Naive thymus-derived CD4-positive, alpha-beta T cell (primary cell): Measurements from ENCODE around the gene GRPR. TPM values are rescaled to one million over a fixed set of nuclear protein-coding genes. Genes with fewer than 3 reads are reported as not detected.

Experiments used
- ATAC-seq: fragments of 150-1000 bp; cut with Tn5 transposase; 2 replicates; pipeline ENCODE4 v1.10.0; 2021; ENCODE audit warnings: mild to moderate bottlenecking, moderate library complexity
- CTCF ChIA-PET: fragments of 350-600 bp; sonication (Branson Sonifier 250); formaldehyde crosslinking; loops from one replicate; lab custom pipeline; 2021; ENCODE audit warnings: antibody characterized with exemption; lab: Charles Lee
- POLR2A ChIA-PET: fragments of 350-600 bp; sonication (Branson Sonifier 250); formaldehyde crosslinking; loops from one replicate; lab custom pipeline; 2021; ENCODE audit warnings: antibody characterized with exemption, inconsistent platforms; lab: Charles Lee
- DNase-seq, 9 donors: peaks; one replicate each; pipeline versions ENCODE4 v3.0.0 to v3.0.0-alpha.2; 2020 to 2022; ENCODE audit warnings: mixed read lengths in 1 of 9
- H3K27ac ChIP-seq: one replicate; pipeline ENCODE4 v1.7.0; 2013; ENCODE audit warnings: mild to moderate bottlenecking, low read depth, low read length, moderate library complexity
- H3K27me3 ChIP-seq, 2 donors: one replicate each; pipeline ENCODE4 v1.7.0; 2013; ENCODE audit warnings: low read length in 2 of 2, mild to moderate bottlenecking in 2 of 2, moderate library complexity in 2 of 2; ENCODE audit not compliant: control insufficient read depth in 2 of 2, insufficient read depth in 2 of 2
- H3K36me3 ChIP-seq, 3 experiments: 1 replicate in 2 of 3; 2 replicates in 1 of 3; pipeline ENCODE4 v1.7.0; 2013; ENCODE audit warnings: low read length in 3 of 3, mild to moderate bottlenecking in 3 of 3, moderate library complexity in 1 of 3; ENCODE audit not compliant: insufficient read depth in 3 of 3, control insufficient read depth in 2 of 3
- H3K4me1 ChIP-seq, 2 donors: one replicate each; pipeline ENCODE4 v1.7.0; 2013; ENCODE audit warnings: low read length in 2 of 2, mild to moderate bottlenecking in 2 of 2, moderate library complexity in 1 of 2; ENCODE audit not compliant: control insufficient read depth in 2 of 2, insufficient read depth in 2 of 2
- H3K4me3 ChIP-seq: 2 replicates; pipeline ENCODE4 v1.7.0; 2013; ENCODE audit warnings: mild to moderate bottlenecking, low read length
- H3K9me3 ChIP-seq, 3 experiments: 1 replicate in 2 of 3; 2 replicates in 1 of 3; pipeline ENCODE4 v1.7.0; 2013; ENCODE audit warnings: low read length in 3 of 3; ENCODE audit not compliant: control insufficient read depth in 2 of 3
- H3K27ac Mint-ChIP-seq, 9 donors: one replicate each; pipeline ENCODE4 v1.8.0; 2020 to 2022; ENCODE audit warnings: mixed read lengths in 9 of 9, mild to moderate bottlenecking in 8 of 9, moderate library complexity in 5 of 9, inconsistent platforms in 2 of 9
- H3K27me3 Mint-ChIP-seq, 5 donors: one replicate each; pipeline ENCODE4 v1.8.0; 2021 to 2022; ENCODE audit warnings: mixed read lengths in 5 of 5, mild to moderate bottlenecking in 1 of 5
- H3K36me3 Mint-ChIP-seq, 5 donors: one replicate each; pipeline ENCODE4 v1.8.0; 2020 to 2022; ENCODE audit warnings: mixed read lengths in 5 of 5, mild to moderate bottlenecking in 3 of 5, inconsistent platforms in 1 of 5
- H3K4me1 Mint-ChIP-seq, 7 donors: one replicate each; pipeline ENCODE4 v1.8.0; 2020 to 2022; ENCODE audit warnings: mixed read lengths in 7 of 7, mild to moderate bottlenecking in 3 of 7, inconsistent platforms in 1 of 7
- H3K4me3 Mint-ChIP-seq, 10 donors: one replicate each; pipeline ENCODE4 v1.8.0; 2020 to 2022; ENCODE audit warnings: mild to moderate bottlenecking in 10 of 10, mixed read lengths in 10 of 10, moderate library complexity in 6 of 10, inconsistent platforms in 2 of 10
- H3K9me3 Mint-ChIP-seq, 11 donors: one replicate each; pipeline ENCODE4 v1.8.0; 2020 to 2022; ENCODE audit warnings: mixed read lengths in 11 of 11, mild to moderate bottlenecking in 4 of 11, inconsistent platforms in 1 of 11, moderate library complexity in 1 of 11
- intact Hi-C, 2 donors: fragments of 100-400 bp; cut with micrococcal nuclease; formaldehyde crosslinking; loops; one replicate each; pipeline ENCODE4 v1.15.1; 2023
- polyA plus RNA-seq, 2 donors: library from polyadenylated mRNA; unstranded; fragments of 300-500 nt; fragmentation: Illumina TruSeq; gene quantifications; one replicate each; pipeline ENCODE4 v1.2.3, GENCODE V29; 2021
- total RNA-seq, 6 experiments: library from RNA in 5 of 6; stranded (reverse) in 5 of 6; gene quantifications; 1 replicate in 5 of 6; 2 replicates in 1 of 6; pipeline ENCODE4 v1.2.3 and lab custom pipeline; 2021 to 2026

The GRPR gene
- total and polyA plus RNA-seq, 7 experiments from 2014 or later, result 0.16 to 0.51 (median 0.24) TPM; not detected in 4

DNA sequence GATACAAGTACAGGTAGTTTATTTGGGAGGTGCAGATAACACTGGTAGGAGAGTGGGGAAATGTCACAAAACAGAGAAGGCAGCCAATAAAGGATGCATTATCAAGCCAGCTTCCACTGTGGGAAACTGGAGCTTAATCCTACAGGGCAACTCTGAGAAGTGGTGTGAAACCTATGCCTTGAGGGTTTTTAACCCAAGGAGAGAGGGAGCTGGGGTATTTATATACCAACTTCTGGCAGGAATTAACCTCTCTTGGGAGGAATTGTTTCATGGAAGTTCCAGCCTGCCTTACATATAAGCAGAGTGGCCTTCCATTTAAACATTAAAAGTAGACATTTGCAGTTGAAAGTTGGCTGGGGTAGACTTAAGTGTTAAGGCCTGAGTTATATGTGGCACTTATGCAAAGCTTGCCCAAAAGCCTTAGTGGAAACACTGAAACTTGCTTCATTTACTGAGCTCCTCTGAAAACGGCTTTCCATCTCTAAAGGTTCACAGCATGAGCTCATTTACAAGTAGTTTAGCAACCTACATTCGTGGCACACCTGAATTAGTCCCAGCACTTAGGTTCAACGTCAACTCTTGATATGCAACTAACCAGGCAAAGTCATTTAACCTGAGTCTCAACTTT is 63.1 kb downstream of the GRPR start:
- POLR2A ChIA-PET, result no interaction called here

DNA sequence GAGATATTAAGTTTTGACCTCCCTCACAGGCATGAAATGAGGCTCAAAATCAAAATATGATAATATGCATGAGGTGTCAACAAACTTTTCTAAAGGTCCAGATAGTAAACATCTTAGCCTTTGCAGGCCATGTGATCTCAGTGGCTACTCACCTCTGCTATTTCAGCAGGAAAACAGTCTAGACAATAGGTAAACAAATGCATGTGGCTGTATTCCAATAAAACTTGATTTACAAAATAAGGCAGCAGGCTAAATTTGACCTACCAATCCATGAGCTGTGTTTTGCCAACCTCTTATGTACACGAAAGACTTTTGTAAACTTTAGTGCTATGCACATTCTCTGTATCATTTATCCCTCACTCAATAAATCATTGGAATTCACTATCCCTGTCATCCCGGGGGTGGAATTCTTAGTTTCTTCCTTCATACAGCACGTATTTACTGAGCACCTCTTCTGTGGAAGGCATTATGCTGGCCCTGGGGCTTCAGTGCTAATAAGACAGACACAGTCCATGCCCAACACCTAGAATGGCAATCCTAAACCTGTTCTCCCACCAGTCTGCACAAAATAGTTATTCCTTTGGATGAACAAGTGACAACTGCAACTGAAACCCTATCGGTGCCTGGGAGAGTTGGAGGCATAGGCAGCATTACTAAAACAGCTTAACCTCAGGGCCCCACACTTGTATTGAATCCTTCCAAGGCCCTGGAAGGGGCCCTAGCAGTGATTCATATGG is 63.8 kb downstream of the GRPR start:
- no peaks in the 10 kb centered on the region for H3K36me3 Mint-ChIP-seq
- H3K36me3 ChIP-seq, result no peaks in the 10 kb centered on the region
- no peak overlapping the region for H3K27ac Mint-ChIP-seq
- H3K9me3 Mint-ChIP-seq, result peaks cover 0 to 1% (median 0%) of the 10 kb centered on the region in 11 donors
- H3K4me3 Mint-ChIP-seq, result no peak overlapping the region
- ChIA-PET POLR2A (no interaction called here), CTCF (no interaction called here)
- H3K27me3 ChIP-seq, result no peaks in the 10 kb centered on the region
- H3K27ac ChIP-seq, result no peak overlapping the region
- no peak overlapping the region for H3K4me3 ChIP-seq
- no peaks in the 10 kb centered on the region for H3K4me1 ChIP-seq
- intact Hi-C loops, result no loop called here
- H3K4me1 Mint-ChIP-seq, result peaks cover 0 to 2% (median 0%) of the 10 kb centered on the region in 7 donors
- no peak for DNase-seq
- no peak for ATAC-seq
- no peaks in the 10 kb centered on the region for H3K9me3 ChIP-seq
- H3K27me3 Mint-ChIP-seq, result peaks cover 0 to 4% (median 0%) of the 10 kb centered on the region in 5 donors

More for the DNA sequence above, 63.1 kb downstream of the GRPR start:
- H3K27me3 Mint-ChIP-seq, result peaks cover 0 to 4% (median 0%) of the 10 kb centered on the region in 5 donors
- no peak overlapping the region for H3K4me3 ChIP-seq
- H3K27ac Mint-ChIP-seq, result no peak overlapping the region
- no peak overlapping the region for H3K27ac ChIP-seq
- H3K4me1 Mint-ChIP-seq, result peaks cover 0 to 2% (median 0%) of the 10 kb centered on the region in 7 donors
- CTCF ChIA-PET, result no interaction called here
- no peaks in the 10 kb centered on the region for H3K27me3 ChIP-seq
- ATAC-seq, result no peak
- no peaks in the 10 kb centered on the region for H3K36me3 ChIP-seq
- no peak overlapping the region for H3K4me3 Mint-ChIP-seq
- H3K9me3 ChIP-seq, result no peaks in the 10 kb centered on the region
- intact Hi-C loops, result no loop called here
- peaks cover 0 to 1% (median 0%) of the 10 kb centered on the region in 11 donors for H3K9me3 Mint-ChIP-seq
- no peaks in the 10 kb centered on the region for H3K36me3 Mint-ChIP-seq
- H3K4me1 ChIP-seq, result no peaks in the 10 kb centered on the region
- DNase-seq, result no peak

DNA sequence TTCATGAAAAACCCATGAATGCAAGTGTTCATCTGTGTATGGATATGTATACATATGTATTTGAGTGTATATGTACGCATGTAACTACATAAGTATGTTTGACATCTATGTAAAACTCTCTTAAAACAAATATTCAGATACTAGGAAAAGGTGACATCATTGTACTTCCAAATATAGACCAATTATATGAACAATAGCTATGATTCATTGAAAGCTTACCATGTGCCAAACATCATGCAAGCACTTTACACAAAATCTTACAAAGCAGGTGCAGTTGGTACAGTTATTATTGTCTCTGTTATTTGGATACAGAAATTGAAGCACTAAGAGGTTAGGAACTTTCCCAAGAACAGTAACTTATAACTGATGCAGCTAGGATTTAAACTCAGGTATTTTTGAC is 65.3 kb downstream of the GRPR start:
- no peaks in the 10 kb centered on the region for H3K4me1 Mint-ChIP-seq
- Histone ChIP-seq H3K9me3 (no peaks in the 10 kb centered on the region), H3K27ac (no peak overlapping the region), H3K4me1 (no peaks in the 10 kb centered on the region), H3K36me3 (no peaks in the 10 kb centered on the region), H3K4me3 (no peak overlapping the region), H3K27me3 (no peaks in the 10 kb centered on the region)
- intact Hi-C loops, result no loop called here
- H3K4me3 Mint-ChIP-seq, result no peak overlapping the region
- peaks cover 0 to 4% (median 0%) of the 10 kb centered on the region in 5 donors for H3K27me3 Mint-ChIP-seq
- H3K27ac Mint-ChIP-seq, result no peak overlapping the region
- ChIA-PET POLR2A (interaction anchor here (0.5 kb wide), 1 partner anchor 113 kb away, joined by 3 read pairs; no protein-coding TSS in a partner anchor), CTCF (no interaction called here)
- peaks cover 0 to 1% (median 0%) of the 10 kb centered on the region in 11 donors for H3K9me3 Mint-ChIP-seq
- ATAC-seq (no peak), DNase-seq (no peak)
- H3K36me3 Mint-ChIP-seq, result no peaks in the 10 kb centered on the region

DNA sequence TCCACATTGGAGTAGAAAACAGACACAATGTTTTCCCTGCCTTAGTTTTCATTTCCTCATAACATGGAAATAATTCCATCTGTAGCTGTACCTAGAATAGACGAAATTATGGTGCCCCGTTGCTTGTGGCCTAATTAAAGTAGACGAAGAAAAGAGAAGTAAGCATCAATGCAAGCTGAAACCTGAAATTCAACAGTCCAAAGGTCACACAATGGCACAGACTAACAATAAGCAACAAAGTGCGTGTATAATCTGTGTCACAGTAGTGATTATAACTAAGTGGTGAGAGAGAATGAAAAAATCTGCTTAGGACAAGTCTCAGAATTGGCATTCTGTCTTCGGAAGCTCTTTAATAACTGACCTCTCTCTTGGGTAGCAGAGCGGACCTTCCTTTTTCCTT is 68.2 kb downstream of the GRPR start:
- no peak for ATAC-seq
- POLR2A ChIA-PET, result no interaction called here
- no peak overlapping the region for H3K27ac Mint-ChIP-seq
- Histone ChIP-seq H3K9me3 (no peaks in the 10 kb centered on the region), H3K27ac (no peak overlapping the region), H3K36me3 (no peaks in the 10 kb centered on the region), H3K27me3 (no peaks in the 10 kb centered on the region), H3K4me3 (no peak overlapping the region), H3K4me1 (no peaks in the 10 kb centered on the region)
- no peaks in the 10 kb centered on the region for H3K4me1 Mint-ChIP-seq
- no peak overlapping the region for H3K4me3 Mint-ChIP-seq
- CTCF ChIA-PET, result no interaction called here
- DNase-seq, result no peak
- no peaks in the 10 kb centered on the region for H3K27me3 Mint-ChIP-seq
- intact Hi-C loops, result no loop called here
- no peaks in the 10 kb centered on the region for H3K36me3 Mint-ChIP-seq
- no peaks in the 10 kb centered on the region for H3K9me3 Mint-ChIP-seq

DNA sequence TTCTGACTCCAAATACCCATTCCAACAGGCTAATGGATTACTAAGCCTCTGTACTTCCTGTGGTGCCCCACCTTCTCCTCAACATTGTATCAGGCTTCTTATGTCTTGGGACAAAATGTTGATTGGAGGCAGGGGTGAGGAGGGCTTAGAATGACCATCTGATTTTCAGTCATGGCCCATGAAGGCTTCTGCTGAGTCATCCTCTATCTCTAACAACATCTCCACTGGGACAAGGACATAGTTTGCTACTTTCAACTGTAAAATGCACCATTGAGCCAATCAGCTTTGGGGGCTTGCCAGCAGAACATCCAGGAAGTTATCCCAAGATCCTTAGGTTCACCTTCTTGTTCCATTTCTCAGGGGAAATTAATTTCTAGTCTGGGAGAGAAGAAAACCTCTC is 73.5 kb downstream of the GRPR start:
- ATAC-seq (no peak), DNase-seq (no peak)
- CTCF ChIA-PET, result no interaction called here
- Histone ChIP-seq H3K36me3 (no peaks in the 10 kb centered on the region), H3K4me1 (no peaks in the 10 kb centered on the region), H3K9me3 (no peaks in the 10 kb centered on the region), H3K27ac (no peak overlapping the region), H3K4me3 (no peak overlapping the region), H3K27me3 (no peaks in the 10 kb centered on the region)
- intact Hi-C loops, result no loop called here
- H3K4me1 Mint-ChIP-seq, result no peaks in the 10 kb centered on the region
- H3K27ac Mint-ChIP-seq, result no peak overlapping the region
- POLR2A ChIA-PET, result no interaction called here
- H3K9me3 Mint-ChIP-seq, result no peaks in the 10 kb centered on the region
- peaks cover 0 to 6% (median 5%) of the 10 kb centered on the region in 5 donors for H3K27me3 Mint-ChIP-seq
- no peaks in the 10 kb centered on the region for H3K36me3 Mint-ChIP-seq
- H3K4me3 Mint-ChIP-seq, result no peak overlapping the region

DNA sequence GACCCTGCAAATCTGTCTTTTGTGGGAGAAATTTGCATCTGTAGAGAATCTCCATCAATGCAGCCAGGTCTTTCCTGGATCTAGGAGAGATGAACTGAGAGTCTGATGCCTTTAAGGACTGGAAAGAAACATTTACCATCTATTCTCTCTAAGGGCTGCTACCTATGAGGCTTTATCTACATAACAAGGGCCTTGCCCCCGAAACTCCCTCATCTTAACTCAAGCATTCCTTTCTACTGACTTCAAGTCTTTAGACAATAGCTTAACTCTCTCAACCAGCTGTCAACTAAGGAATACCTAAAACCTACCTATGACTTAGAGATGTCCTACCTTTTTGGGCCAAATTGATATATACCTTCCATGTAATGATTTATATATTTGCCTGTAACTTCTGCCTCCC is 76.0 kb downstream of the GRPR start:
- H3K4me3 ChIP-seq, result no peak overlapping the region
- no peaks in the 10 kb centered on the region for H3K4me1 ChIP-seq
- H3K36me3 ChIP-seq, result no peaks in the 10 kb centered on the region
- peaks cover 0 to 8% (median 5%) of the 10 kb centered on the region in 5 donors for H3K27me3 Mint-ChIP-seq
- no peaks in the 10 kb centered on the region for H3K4me1 Mint-ChIP-seq
- H3K27ac ChIP-seq, result no peak overlapping the region
- H3K36me3 Mint-ChIP-seq, result no peaks in the 10 kb centered on the region
- intact Hi-C loops, result no loop called here
- DNase-seq (no peak), ATAC-seq (no peak)
- ChIA-PET POLR2A (no interaction called here), CTCF (no interaction called here)
- no peaks in the 10 kb centered on the region for H3K27me3 ChIP-seq
- peaks cover 0 to 5% (median 0%) of the 10 kb centered on the region in 11 donors for H3K9me3 Mint-ChIP-seq
- no peaks in the 10 kb centered on the region for H3K9me3 ChIP-seq
- H3K27ac Mint-ChIP-seq, result no peak overlapping the region
- no peak overlapping the region for H3K4me3 Mint-ChIP-seq
